SK-N-SH (cell line): Measurements from ENCODE around the gene CPT1B. TPM values are rescaled to one million over a fixed set of nuclear protein-coding genes. Genes with fewer than 3 reads are reported as not detected.

Experiments
- CTCF ChIA-PET: fragments of 300-600, 350-600 bp; formaldehyde crosslinking; extraction: SDS; loops from one replicate; lab custom pipeline; 2021; lab: Yijun Ruan, JAX
- POLR2A ChIA-PET: fragments of 350-600 bp; sonication (Branson Sonifier 250); formaldehyde crosslinking; extraction: SDS; loops from one replicate; lab custom pipeline; 2020; ENCODE audit warnings: antibody characterized with exemption, inconsistent platforms; lab: Yijun Ruan, JAX
- DNase-seq: peaks from one replicate; pipeline ENCODE4 v3.0.0; 2012
- H2AFZ ChIP-seq: fragments of 200-600 bp; sonication (generic); 2 replicates; pipeline ENCODE4 v1.8.1; 2016; ENCODE audit warnings: antibody characterized with exemption, mild to moderate bottlenecking, low read depth
- H3F3A ChIP-seq: fragments of 200-600 bp; sonication (generic); replicated peaks from 2 replicates; pipeline ENCODE3; 2016; ENCODE audit warnings: antibody characterized with exemption, mild to moderate bottlenecking; ENCODE audit not compliant: insufficient read depth
- H3K27ac ChIP-seq, 2 experiments: fragments of 200-500 bp in 1 of 2; fragments of 200-600 bp in 1 of 2; sonication (Bioruptor generic) in 1 of 2; sonication (generic), shearing (Covaris generic) in 1 of 2; 2 replicates each; pipeline versions ENCODE4 v1.5.1 to v1.6.1; 2014 to 2016; ENCODE audit warnings: low read depth in 2 of 2, inconsistent platforms in 1 of 2, low read length in 1 of 2, mild to moderate bottlenecking in 1 of 2, mixed read lengths in 1 of 2
- H3K27me3 ChIP-seq: fragments of 200-600 bp; sonication (generic), shearing (Covaris generic); 2 replicates; pipeline ENCODE4 v1.6.1; 2016; ENCODE audit warnings: mixed run types; ENCODE audit not compliant: insufficient read depth
- H3K36me3 ChIP-seq, 2 experiments: fragments of 200-500 bp in 1 of 2; fragments of 200-600 bp in 1 of 2; sonication (Bioruptor generic) in 1 of 2; sonication (generic) in 1 of 2; replicated peaks in 1 of 2; 2 replicates each; pipeline versions ENCODE3 to v1.5.1; 2014 to 2016; ENCODE audit warnings: low read length in 1 of 2, mild to moderate bottlenecking in 1 of 2; ENCODE audit not compliant: insufficient read depth in 2 of 2, control insufficient read depth in 1 of 2
- H3K4me1 ChIP-seq, 2 experiments: fragments of 200-500 bp in 1 of 2; fragments of 200-600 bp in 1 of 2; sonication (Bioruptor generic) in 1 of 2; sonication (generic), shearing (Covaris generic) in 1 of 2; 2 replicates each; pipeline versions ENCODE4 v1.5.1 to v1.6.1; 2014 to 2016; ENCODE audit warnings: low read depth in 1 of 2, low read length in 1 of 2, mixed run types in 1 of 2; ENCODE audit not compliant: insufficient read depth in 2 of 2, control insufficient read depth in 1 of 2
- H3K4me2 ChIP-seq: fragments of 200-600 bp; sonication (generic), shearing (Covaris generic); 2 replicates; pipeline ENCODE4 v1.6.1; 2017; ENCODE audit warnings: mixed run types
- H3K4me3 ChIP-seq, 2 experiments: fragments of 200-500 bp in 1 of 2; fragments of 200-600 bp in 1 of 2; sonication (Bioruptor generic) in 1 of 2; sonication (generic), shearing (Covaris generic) in 1 of 2; 2 replicates each; pipeline versions ENCODE4 v1.5.1 to v1.8.1; 2014 to 2016; ENCODE audit warnings: low read depth in 2 of 2, inconsistent platforms in 1 of 2, low read length in 1 of 2, mild to moderate bottlenecking in 1 of 2, mixed read lengths in 1 of 2, moderate library complexity in 1 of 2
- H3K79me2 ChIP-seq: fragments of 200-600 bp; sonication (generic); 2 replicates; pipeline ENCODE4 v1.8.1; 2017; ENCODE audit warnings: mild to moderate bottlenecking; ENCODE audit not compliant: insufficient read depth
- H3K9ac ChIP-seq: fragments of 200-600 bp; sonication (generic); 2 replicates; pipeline ENCODE4 v1.6.1; 2017; ENCODE audit warnings: mixed run types
- H3K9me2 ChIP-seq: fragments of 200-600 bp; sonication (generic); 2 replicates; pipeline ENCODE4 v1.6.1; 2017; ENCODE audit warnings: mixed run types
- H3K9me3 ChIP-seq: fragments of 200-600 bp; sonication (generic); 2 replicates; pipeline ENCODE4 v1.6.1; 2017; ENCODE audit warnings: mixed run types, mild to moderate bottlenecking, moderate library complexity
- H4K20me1 ChIP-seq: fragments of 200-600 bp; sonication (generic); 2 replicates; pipeline ENCODE4 v1.6.1; 2017; ENCODE audit warnings: mild to moderate bottlenecking, mixed run types; ENCODE audit not compliant: insufficient read depth
- ELF1 ChIP-seq: IDR thresholded peaks from 2 replicates; pipeline ENCODE4 v1.4.0; 2012
- EP300 ChIP-seq, 2 experiments: IDR thresholded peaks; 2 replicates each; pipeline versions ENCODE4 v1.4.0 to v1.6.1; 2012; ENCODE audit warnings: borderline replicate concordance in 1 of 2, low read depth in 1 of 2, low read length in 1 of 2
- FOXJ3 ChIP-seq: sonication (generic); formaldehyde crosslinking; IDR thresholded peaks from 2 replicates; pipeline ENCODE4 v1.5.1; 2020; ENCODE audit warnings: mild to moderate bottlenecking, missing genetic modification reagents
- FOXM1 ChIP-seq: IDR thresholded peaks from 2 replicates; pipeline ENCODE4 v1.4.0; 2012; ENCODE audit warnings: low read depth, mild to moderate bottlenecking
- JUND ChIP-seq: IDR thresholded peaks from 2 replicates; pipeline ENCODE4 v1.4.0; 2012
- MXI1 ChIP-seq: IDR thresholded peaks from 2 replicates; pipeline ENCODE4 v1.6.1; 2012; ENCODE audit warnings: mild to moderate bottlenecking, low read depth, low read length, improper control_type of control experiment
- POLR2AphosphoS5 ChIP-seq: IDR thresholded peaks from 2 replicates; pipeline ENCODE4 v1.6.1; 2012; ENCODE audit warnings: low read depth, low read length
- RAD21 ChIP-seq: IDR thresholded peaks from 2 replicates; pipeline ENCODE4 v1.6.1; 2012; ENCODE audit warnings: mild to moderate bottlenecking, low read length
- RXRA ChIP-seq: IDR thresholded peaks from 2 replicates; pipeline ENCODE4 v1.4.0; 2012; ENCODE audit warnings: low read depth, mild to moderate bottlenecking, borderline replicate concordance
- SMC3 ChIP-seq: IDR thresholded peaks from 2 replicates; pipeline ENCODE4 v1.6.1; 2012; ENCODE audit warnings: low read depth, low read length, improper control_type of control experiment
- TAF1 ChIP-seq: IDR thresholded peaks from 2 replicates; pipeline ENCODE4 v1.6.1; 2012; ENCODE audit warnings: low read depth, mild to moderate bottlenecking, low read length, moderate library complexity, borderline replicate concordance
- TEAD4 ChIP-seq: IDR thresholded peaks from 2 replicates; pipeline ENCODE4 v1.4.0; 2012; ENCODE audit warnings: mild to moderate bottlenecking, borderline replicate concordance; ENCODE audit not compliant: insufficient read depth
- YY1 ChIP-seq: IDR thresholded peaks from 2 replicates; pipeline ENCODE4 v1.4.0; 2012; ENCODE audit warnings: low read depth, mild to moderate bottlenecking
- WGBS: methylation state at CpG from one replicate; pipeline ENCODE4 v1.1.6; 2017; ENCODE audit warnings: low lambda C conversion rate; 5-methylcytosine and 5-hydroxymethylcytosine counted together
- polyA plus RNA-seq, 3 experiments: library from polyadenylated mRNA; depleted of rRNA; stranded (reverse); fragments of >200 nt; gene quantifications; 2 replicates each; pipeline ENCODE4 v1.2.3, GENCODE V29; 2012
- TF ChIP-seq, protein P1 (sequence below): IDR thresholded peaks from 2 replicates; pipeline ENCODE4; 2012
- TF ChIP-seq, protein P2 (sequence below): IDR thresholded peaks from 2 replicates; pipeline ENCODE4 v1.6.1; 2012; ENCODE audit warnings: mild to moderate bottlenecking, low read depth, low read length, moderate library complexity
- TF ChIP-seq, protein P3 (sequence below): IDR thresholded peaks from 2 replicates; pipeline ENCODE4 v1.4.0; 2012; ENCODE audit warnings: low read depth, borderline replicate concordance
- TF ChIP-seq, protein P4 (sequence below): IDR thresholded peaks from 2 replicates; pipeline ENCODE4 v1.4.0; 2012; ENCODE audit warnings: low read depth
- TF ChIP-seq, protein P5 (sequence below): fragments of 200-600 bp; sonication (generic); IDR thresholded peaks from 2 replicates; pipeline ENCODE4 v1.6.1; 2017; ENCODE audit warnings: antibody characterized with exemption, mild to moderate bottlenecking, moderate library complexity
- TF ChIP-seq, protein P6 (sequence below): IDR thresholded peaks from 2 replicates; pipeline ENCODE4 v1.4.0; 2012; ENCODE audit warnings: low read depth, borderline replicate concordance

CPT1B gene
- polyA plus RNA-seq, 1 of the 3 experiments (the other 2 are of a cell fraction), result 33.2 TPM

DNA sequence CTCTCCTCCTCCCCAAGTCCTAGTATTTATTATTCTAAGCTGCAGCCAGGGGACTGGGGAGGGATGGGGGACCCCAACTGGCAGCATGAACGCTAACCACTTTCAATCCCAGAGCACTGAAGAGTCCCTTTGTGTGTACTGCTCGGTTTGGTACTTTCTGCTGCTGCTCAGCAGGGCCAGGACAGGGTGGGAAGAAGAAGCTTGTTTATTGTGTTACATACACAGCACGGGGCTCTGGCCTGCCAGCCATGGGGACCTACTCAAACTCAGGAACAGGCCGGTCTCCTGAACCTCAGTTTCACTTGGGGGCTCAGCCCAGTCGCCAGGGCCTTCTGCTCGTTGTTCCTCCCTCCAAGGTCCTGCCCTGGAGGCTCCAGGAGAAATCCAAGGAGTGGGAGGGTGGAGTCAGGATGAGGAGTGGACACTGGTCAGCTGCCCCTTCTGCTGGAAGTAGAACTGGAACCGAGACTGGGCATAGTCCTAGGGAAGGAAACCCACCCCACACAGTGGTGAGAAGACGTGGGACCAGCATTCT is 616 bp upstream of the CPT1B start:
- no peaks in the 10 kb centered on the region for H3K9me2 ChIP-seq
- H3K9me3 ChIP-seq, result no peaks in the 10 kb centered on the region
- H3K4me2 ChIP-seq, result no peak overlapping the region

DNA sequence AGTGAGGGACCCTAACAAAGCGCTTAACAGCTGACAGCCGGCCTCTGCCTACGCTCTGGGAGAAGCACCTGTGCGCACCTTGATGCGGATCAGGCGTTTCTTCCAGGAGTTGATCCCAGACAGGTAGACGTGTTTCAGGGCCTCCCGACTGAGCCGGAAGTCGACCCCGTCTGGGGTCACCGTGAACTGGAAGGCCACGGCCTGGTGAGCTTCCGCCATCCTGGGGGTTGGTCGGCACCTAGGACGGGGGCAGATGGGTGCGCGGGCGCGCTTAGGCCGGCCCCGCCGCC is 585 bp downstream of the CPT1B start:
- Histone ChIP-seq H3K9ac (no peak overlapping the region), H3K9me3 (no peaks in the 10 kb centered on the region), H3K4me2 (no peak overlapping the region), H3K79me2 (peaks cover 16% of the 10 kb centered on the region; the same call in 1 of the 2 replicates), H3F3A (no peaks in the 10 kb centered on the region), H3K9me2 (no peaks in the 10 kb centered on the region), H4K20me1 (no peaks in the 10 kb centered on the region), H3K36me3 (peaks cover 0 to 52% of the 10 kb centered on the region in 2 experiments), H3K4me3 (no peak overlapping the region), H3K4me1 (peaks cover 0 to 8% of the 10 kb centered on the region in 2 experiments; a peak in 1 of 4 replicates), H2AFZ (no peak overlapping the region), H3K27me3 (no peaks in the 10 kb centered on the region), H3K27ac (no peak overlapping the region)
- POLR2A ChIA-PET, result no interaction called here
- CTCF ChIA-PET, result interaction anchor here (1.2 to 9.0 kb wide), 2 partner anchors 13 to 60 kb away, joined by 3 to 73 read pairs; partner anchors contain the start of gene SYCE3
- DNase-seq, result no peak
- WGBS, result 100% methylated on average over 3 of the region's 23 CpGs
- TF ChIP-seq, protein P1, sequence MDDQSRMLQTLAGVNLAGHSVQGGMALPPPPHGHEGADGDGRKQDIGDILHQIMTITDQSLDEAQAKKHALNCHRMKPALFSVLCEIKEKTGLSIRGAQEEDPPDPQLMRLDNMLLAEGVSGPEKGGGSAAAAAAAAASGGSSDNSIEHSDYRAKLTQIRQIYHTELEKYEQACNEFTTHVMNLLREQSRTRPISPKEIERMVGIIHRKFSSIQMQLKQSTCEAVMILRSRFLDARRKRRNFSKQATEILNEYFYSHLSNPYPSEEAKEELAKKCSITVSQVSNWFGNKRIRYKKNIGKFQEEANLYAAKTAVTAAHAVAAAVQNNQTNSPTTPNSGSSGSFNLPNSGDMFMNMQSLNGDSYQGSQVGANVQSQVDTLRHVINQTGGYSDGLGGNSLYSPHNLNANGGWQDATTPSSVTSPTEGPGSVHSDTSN, result no peak
- TF ChIP-seq ELF1 (no peak), TEAD4 (no peak), SMC3 (no peak), RXRA (no peak), EP300 (IDR thresholded peaks at IDR 0.05; ENCODE audit: borderline replicate concordance in 1 of 2, low read depth in 1 of 2, low read length in 1 of 2) (no peak)
- TF ChIP-seq, protein P2, sequence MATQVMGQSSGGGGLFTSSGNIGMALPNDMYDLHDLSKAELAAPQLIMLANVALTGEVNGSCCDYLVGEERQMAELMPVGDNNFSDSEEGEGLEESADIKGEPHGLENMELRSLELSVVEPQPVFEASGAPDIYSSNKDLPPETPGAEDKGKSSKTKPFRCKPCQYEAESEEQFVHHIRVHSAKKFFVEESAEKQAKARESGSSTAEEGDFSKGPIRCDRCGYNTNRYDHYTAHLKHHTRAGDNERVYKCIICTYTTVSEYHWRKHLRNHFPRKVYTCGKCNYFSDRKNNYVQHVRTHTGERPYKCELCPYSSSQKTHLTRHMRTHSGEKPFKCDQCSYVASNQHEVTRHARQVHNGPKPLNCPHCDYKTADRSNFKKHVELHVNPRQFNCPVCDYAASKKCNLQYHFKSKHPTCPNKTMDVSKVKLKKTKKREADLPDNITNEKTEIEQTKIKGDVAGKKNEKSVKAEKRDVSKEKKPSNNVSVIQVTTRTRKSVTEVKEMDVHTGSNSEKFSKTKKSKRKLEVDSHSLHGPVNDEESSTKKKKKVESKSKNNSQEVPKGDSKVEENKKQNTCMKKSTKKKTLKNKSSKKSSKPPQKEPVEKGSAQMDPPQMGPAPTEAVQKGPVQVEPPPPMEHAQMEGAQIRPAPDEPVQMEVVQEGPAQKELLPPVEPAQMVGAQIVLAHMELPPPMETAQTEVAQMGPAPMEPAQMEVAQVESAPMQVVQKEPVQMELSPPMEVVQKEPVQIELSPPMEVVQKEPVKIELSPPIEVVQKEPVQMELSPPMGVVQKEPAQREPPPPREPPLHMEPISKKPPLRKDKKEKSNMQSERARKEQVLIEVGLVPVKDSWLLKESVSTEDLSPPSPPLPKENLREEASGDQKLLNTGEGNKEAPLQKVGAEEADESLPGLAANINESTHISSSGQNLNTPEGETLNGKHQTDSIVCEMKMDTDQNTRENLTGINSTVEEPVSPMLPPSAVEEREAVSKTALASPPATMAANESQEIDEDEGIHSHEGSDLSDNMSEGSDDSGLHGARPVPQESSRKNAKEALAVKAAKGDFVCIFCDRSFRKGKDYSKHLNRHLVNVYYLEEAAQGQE, result no peak
- TF ChIP-seq, protein P3, sequence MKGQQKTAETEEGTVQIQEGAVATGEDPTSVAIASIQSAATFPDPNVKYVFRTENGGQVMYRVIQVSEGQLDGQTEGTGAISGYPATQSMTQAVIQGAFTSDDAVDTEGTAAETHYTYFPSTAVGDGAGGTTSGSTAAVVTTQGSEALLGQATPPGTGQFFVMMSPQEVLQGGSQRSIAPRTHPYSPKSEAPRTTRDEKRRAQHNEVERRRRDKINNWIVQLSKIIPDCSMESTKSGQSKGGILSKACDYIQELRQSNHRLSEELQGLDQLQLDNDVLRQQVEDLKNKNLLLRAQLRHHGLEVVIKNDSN, result no peak
- TF ChIP-seq, protein P4, sequence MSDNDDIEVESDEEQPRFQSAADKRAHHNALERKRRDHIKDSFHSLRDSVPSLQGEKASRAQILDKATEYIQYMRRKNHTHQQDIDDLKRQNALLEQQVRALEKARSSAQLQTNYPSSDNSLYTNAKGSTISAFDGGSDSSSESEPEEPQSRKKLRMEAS, result no peak
- TF ChIP-seq, protein P5, sequence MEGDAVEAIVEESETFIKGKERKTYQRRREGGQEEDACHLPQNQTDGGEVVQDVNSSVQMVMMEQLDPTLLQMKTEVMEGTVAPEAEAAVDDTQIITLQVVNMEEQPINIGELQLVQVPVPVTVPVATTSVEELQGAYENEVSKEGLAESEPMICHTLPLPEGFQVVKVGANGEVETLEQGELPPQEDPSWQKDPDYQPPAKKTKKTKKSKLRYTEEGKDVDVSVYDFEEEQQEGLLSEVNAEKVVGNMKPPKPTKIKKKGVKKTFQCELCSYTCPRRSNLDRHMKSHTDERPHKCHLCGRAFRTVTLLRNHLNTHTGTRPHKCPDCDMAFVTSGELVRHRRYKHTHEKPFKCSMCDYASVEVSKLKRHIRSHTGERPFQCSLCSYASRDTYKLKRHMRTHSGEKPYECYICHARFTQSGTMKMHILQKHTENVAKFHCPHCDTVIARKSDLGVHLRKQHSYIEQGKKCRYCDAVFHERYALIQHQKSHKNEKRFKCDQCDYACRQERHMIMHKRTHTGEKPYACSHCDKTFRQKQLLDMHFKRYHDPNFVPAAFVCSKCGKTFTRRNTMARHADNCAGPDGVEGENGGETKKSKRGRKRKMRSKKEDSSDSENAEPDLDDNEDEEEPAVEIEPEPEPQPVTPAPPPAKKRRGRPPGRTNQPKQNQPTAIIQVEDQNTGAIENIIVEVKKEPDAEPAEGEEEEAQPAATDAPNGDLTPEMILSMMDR, result no peak

More for the DNA sequence above, 616 bp upstream of the CPT1B start:
- peaks cover 0 to 40% of the 10 kb centered on the region in 2 experiments for H3K36me3 ChIP-seq
- peaks cover 23% of the 10 kb centered on the region; the same call in 1 of the 2 replicates for H3K79me2 ChIP-seq
- H3F3A ChIP-seq, result no peaks in the 10 kb centered on the region
- no peak overlapping the region for H3K4me3 ChIP-seq
- H3K4me1 ChIP-seq, result peaks cover 0 to 14% of the 10 kb centered on the region in 2 experiments; a peak in 1 of 4 replicates
- H4K20me1 ChIP-seq, result no peaks in the 10 kb centered on the region
- H2AFZ ChIP-seq, result no peak overlapping the region
- no peak overlapping the region for H3K27ac ChIP-seq
- TF ChIP-seq FOXJ3 (CRISPR knock-in tag) (no peak), TEAD4 (no peak), ELF1 (no peak), FOXM1 (no peak), MXI1 (no peak), RAD21 (no peak), POLR2AphosphoS5 (no peak), EP300 (IDR thresholded peaks at IDR 0.05; ENCODE audit: borderline replicate concordance in 1 of 2, low read depth in 1 of 2, low read length in 1 of 2) (no peak), SMC3 (no peak), JUND (no peak), TAF1 (no peak), YY1 (no peak)
- TF ChIP-seq, protein P6, sequence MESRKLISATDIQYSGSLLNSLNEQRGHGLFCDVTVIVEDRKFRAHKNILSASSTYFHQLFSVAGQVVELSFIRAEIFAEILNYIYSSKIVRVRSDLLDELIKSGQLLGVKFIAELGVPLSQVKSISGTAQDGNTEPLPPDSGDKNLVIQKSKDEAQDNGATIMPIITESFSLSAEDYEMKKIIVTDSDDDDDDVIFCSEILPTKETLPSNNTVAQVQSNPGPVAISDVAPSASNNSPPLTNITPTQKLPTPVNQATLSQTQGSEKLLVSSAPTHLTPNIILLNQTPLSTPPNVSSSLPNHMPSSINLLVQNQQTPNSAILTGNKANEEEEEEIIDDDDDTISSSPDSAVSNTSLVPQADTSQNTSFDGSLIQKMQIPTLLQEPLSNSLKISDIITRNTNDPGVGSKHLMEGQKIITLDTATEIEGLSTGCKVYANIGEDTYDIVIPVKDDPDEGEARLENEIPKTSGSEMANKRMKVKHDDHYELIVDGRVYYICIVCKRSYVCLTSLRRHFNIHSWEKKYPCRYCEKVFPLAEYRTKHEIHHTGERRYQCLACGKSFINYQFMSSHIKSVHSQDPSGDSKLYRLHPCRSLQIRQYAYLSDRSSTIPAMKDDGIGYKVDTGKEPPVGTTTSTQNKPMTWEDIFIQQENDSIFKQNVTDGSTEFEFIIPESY, result no peak
- H3K9ac ChIP-seq, result no peak overlapping the region
- no peak for DNase-seq
- 98% methylated on average over 7 of the region's 8 CpGs for WGBS
- H3K27me3 ChIP-seq, result no peaks in the 10 kb centered on the region
- ChIA-PET POLR2A (interaction anchor here (0.7 to 1.2 kb wide), 2 partner anchors 13 to 28 kb away, joined by 3 to 4 read pairs; no protein-coding TSS in a partner anchor), CTCF (interaction anchor here (0.7 to 9.0 kb wide), 4 partner anchors 14 to 62 kb away, joined by 3 to 73 read pairs (median 4); partner anchors contain the start of gene SYCE3)
